Measurements from ENCODE around the gene OSBPL8. TPM values are rescaled to one million over a fixed set of nuclear protein-coding genes. Genes with fewer than 3 reads are reported as not detected.

OSBPL8 gene
- total and polyA plus RNA-seq, 2 of the 8 experiments (the other 6 are each of a cell fraction or from before 2014, with no cell fraction given) = 10.9 to 81.1 TPM

GRCh38 chr12:76464631-76465166 lies 94.9 kb downstream of the OSBPL8 start:
- Histone ChIP-seq H3K23me2 (ENCODE audit: low read depth, low read length) (no peaks in the 10 kb centered on the region), H3K36me3 (ENCODE audit: control insufficient read depth in 2 of 4, insufficient read depth in 4 of 4, low read length in 3 of 4) (no peaks in the 10 kb centered on the region), H3K4ac (replicated peaks; ENCODE audit: insufficient read length, low read depth, low read length) (no peak overlapping the region), H4K91ac (replicated peaks; ENCODE audit: insufficient read length, low read length) (no peak overlapping the region), H2BK12ac (ENCODE audit: low read depth, low read length) (no peak overlapping the region), H3K14ac (ENCODE audit: insufficient read length) (no peak overlapping the region), H4K20me1 (replicated peaks in 1 of 2; ENCODE audit: control insufficient read depth in 1 of 2, insufficient read depth in 2 of 2, low read length in 2 of 2) (no peaks in the 10 kb centered on the region), H3K4me1 (replicated peaks in 1 of 4; ENCODE audit: control insufficient read depth in 3 of 4, insufficient read depth in 4 of 4, low read length in 3 of 4) (no peaks in the 10 kb centered on the region), H4K5ac (ENCODE audit: insufficient read length, low read depth, low read length) (no peak overlapping the region), H2BK20ac (ENCODE audit: low read length) (no peak overlapping the region), H3K18ac (ENCODE audit: extremely low read depth, low read length) (no peak overlapping the region), H2BK5ac (ENCODE audit: low read depth, low read length) (no peak overlapping the region), H2BK15ac (ENCODE audit: low read length) (no peak overlapping the region), H3K23ac (ENCODE audit: insufficient read length) (no peak overlapping the region), H3K79me1 (ENCODE audit: low read depth, low read length) (no peaks in the 10 kb centered on the region), H3K56ac (replicated peaks; ENCODE audit: insufficient read length, low read depth, low read length) (no peak overlapping the region), H3K4me3 (ENCODE audit: extremely low read depth in 1 of 4, insufficient read depth in 2 of 4, low read depth in 3 of 4, low read length in 4 of 4) (no peak overlapping the region), H3K27ac (ENCODE audit: low read depth, low read length) (no peak overlapping the region), H2AK5ac (ENCODE audit: low read depth, low read length) (no peak overlapping the region), H3K4me2 (ENCODE audit: insufficient read depth in 1 of 2, low read depth in 2 of 2, low read length in 2 of 2) (no peak overlapping the region), H3K27me3 (replicated peaks in 1 of 4; ENCODE audit: control insufficient read depth in 3 of 4, extremely low read depth in 1 of 4, insufficient read depth in 3 of 4, low read length in 3 of 4) (no peaks in the 10 kb centered on the region), H2BK120ac (replicated peaks; ENCODE audit: low read depth, low read length) (no peak overlapping the region), H4K8ac (ENCODE audit: extremely low read depth, insufficient read depth, low read length) (no peak overlapping the region), H3K9me3 (ENCODE audit: insufficient read depth in 2 of 2, low read depth in 1 of 2, low read length in 1 of 2) (no peaks in the 10 kb centered on the region), H3K79me2 (ENCODE audit: control insufficient read depth in 1 of 2, insufficient read depth in 2 of 2, low read length in 2 of 2) (peaks cover 0 to 17% of the 10 kb centered on the region in 2 experiments; a peak in 1 of 4 replicates), H2AFZ (ENCODE audit: low read length) (no peak overlapping the region), H3K9ac (replicated peaks in 1 of 4; ENCODE audit: extremely low read depth in 1 of 4, low read depth in 3 of 4, low read length in 3 of 4) (no peak overlapping the region)
- WGBS, 2 experiments (ENCODE audit: extremely low coverage in 1 of 2, insufficient coverage in 1 of 2, insufficient read length in 1 of 2, insufficient replicate concordance in 2 of 2, low coverage in 1 of 2, low lambda C conversion rate in 2 of 2, missing lambda C conversion rate in 1 of 2) = 94% methylated on average over 5 of the region's 5 CpGs; no CpG with 5 or more reads in 1 of the 2 experiments
- ChIA-PET POLR2A (ENCODE audit: partially characterized antibody) (no interaction called here), CTCF (ENCODE audit: partially characterized antibody) (interaction anchor here (0.6 to 1.7 kb wide), 6 partner anchors 10 to 586 kb away, joined by 3 to 8 read pairs (median 3); no protein-coding TSS in a partner anchor)
- no peak for FAIRE-seq
- DNase-seq (ENCODE audit: low read depth in 1 of 2, low spot score in 2 of 2) = no peak
- no peak for TF ChIP-seq NANOG (IDR thresholded peaks at IDR 0.05; ENCODE audit: insufficient read depth, low read depth, low read length, poor library complexity, severe bottlenecking)
- no peak for TF ChIP-seq POU5F1 (IDR thresholded peaks at IDR 0.05; ENCODE audit: low read depth, low read length)
- TF ChIP-seq SIX5 (IDR thresholded peaks at IDR 0.05; ENCODE audit: low read depth, low read length) = no peak
- TF ChIP-seq HDAC2 (IDR thresholded peaks at IDR 0.05; ENCODE audit: borderline replicate concordance in 1 of 2, low read depth in 2 of 2, low read length in 2 of 2) = no peak
- no peak for TF ChIP-seq FOSL1 (IDR thresholded peaks at IDR 0.05; ENCODE audit: insufficient read depth, low read depth, low read length)
- TF ChIP-seq TAF7 (optimal IDR thresholded peaks at IDR 0.05; ENCODE audit: borderline replicate concordance, low read depth, low read length) = no peak

Measured in H1 (cell line).